ENCODE data around the gene PIGO.

DNA sequence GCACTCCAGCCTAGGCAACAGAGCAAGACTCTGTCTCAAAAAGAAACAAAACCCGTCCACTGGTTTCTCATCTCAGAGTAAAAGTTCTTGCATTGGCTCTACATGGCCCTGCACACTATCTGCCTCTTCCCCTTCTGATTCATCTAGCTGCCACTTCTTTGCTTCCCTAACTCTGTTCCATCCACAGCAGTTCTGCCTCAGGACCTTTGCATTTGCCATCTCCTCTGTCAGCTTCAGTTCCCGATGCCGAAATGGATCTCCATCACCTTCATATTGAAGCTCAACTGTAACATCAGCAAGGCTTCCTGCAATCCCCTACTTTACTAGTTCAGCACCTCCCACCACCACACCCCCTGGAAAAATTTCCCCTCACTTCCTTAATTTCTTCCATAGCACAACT, 1.2 kb upstream of the PIGO start:
- TF ChIP-seq, protein P1, sequence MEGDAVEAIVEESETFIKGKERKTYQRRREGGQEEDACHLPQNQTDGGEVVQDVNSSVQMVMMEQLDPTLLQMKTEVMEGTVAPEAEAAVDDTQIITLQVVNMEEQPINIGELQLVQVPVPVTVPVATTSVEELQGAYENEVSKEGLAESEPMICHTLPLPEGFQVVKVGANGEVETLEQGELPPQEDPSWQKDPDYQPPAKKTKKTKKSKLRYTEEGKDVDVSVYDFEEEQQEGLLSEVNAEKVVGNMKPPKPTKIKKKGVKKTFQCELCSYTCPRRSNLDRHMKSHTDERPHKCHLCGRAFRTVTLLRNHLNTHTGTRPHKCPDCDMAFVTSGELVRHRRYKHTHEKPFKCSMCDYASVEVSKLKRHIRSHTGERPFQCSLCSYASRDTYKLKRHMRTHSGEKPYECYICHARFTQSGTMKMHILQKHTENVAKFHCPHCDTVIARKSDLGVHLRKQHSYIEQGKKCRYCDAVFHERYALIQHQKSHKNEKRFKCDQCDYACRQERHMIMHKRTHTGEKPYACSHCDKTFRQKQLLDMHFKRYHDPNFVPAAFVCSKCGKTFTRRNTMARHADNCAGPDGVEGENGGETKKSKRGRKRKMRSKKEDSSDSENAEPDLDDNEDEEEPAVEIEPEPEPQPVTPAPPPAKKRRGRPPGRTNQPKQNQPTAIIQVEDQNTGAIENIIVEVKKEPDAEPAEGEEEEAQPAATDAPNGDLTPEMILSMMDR (IDR thresholded peaks at IDR 0.05; ENCODE audit: low read length): no peak
- no peak for TF ChIP-seq EZH2 (IDR thresholded peaks at IDR 0.05; ENCODE audit: borderline replicate concordance, low read length)

Data from OCI-LY1 (cell line).